Cortex of kidney (tissue), 1 donor: ENCODE data around the gene RBM17.
"Not testable (repeated sequence)": the region's sequence is repeated elsewhere in the genome, so short reads cannot be mapped to it uniquely, and the experiment has no call there.

Experiments
- DNase-seq: peaks from one replicate; lab custom pipeline; 2025; lab: John Stamatoyannopoulos, UW

RBM17 gene

DNA sequence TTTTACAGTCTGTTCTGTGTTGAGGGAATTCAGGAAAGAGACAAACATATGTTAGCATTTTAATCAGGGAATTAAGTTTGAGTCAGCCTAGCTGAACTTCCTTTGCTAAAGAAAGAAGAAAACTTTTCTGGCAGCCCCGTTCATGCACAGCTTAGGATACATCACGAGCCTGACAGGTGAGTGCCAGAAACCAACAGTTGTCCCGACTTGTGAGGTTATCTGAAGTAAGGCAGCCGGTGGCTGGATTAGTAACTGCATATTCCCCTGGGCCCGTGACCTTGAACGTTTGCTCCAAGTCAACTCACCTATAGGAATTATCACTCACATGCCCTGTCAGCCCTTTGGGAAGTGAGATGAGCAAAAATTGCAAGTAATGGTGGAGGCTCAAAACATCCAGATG lies 24.1 kb downstream of the RBM17 start:
- DNase-seq, result no peak

DNA sequence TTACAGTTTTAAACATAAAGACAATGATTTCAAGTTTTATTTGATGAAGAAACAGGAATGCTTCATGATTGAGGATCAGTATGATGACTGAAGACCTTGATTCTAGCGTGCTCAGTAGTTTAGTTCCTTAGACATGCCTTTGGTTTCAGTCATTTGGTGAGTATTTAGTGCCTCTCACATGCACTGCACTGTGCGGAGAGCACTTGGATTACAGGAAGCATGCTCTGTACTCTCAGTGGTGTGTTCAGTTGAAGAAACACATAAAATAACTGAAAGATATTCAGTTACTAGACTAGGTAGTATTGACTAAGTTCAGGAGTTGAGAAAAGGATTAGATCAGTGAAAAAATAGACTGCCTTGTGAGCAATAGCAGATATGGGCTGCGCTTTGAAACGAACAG lies 25.5 kb downstream of the RBM17 start:
- DNase-seq, result no peak

DNA sequence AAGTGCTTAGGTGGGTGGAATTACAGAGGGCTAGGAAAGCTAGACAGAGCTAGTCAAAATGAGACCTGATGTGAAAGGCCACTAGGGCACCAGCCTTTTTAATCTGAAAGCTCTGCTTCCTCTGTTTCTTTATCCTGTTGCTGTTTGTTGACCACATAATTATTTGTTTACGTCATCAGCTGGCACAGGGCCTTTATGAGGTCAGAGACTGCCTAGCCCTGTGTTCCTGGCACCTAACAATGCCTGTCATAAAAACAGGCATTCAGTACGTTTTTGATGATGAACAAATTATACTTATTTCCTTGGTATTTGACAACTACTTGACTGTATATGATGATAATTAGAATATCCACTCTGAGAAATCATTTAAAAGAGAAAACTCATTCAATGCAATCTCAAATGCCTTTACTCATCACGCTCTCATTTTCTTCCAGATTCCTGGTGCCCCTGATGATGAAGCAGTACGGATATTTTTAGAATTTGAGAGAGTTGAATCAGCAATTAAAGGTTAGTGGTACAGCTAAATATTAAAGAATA lies 26.0 kb downstream of the RBM17 start:
- no peak for DNase-seq

DNA sequence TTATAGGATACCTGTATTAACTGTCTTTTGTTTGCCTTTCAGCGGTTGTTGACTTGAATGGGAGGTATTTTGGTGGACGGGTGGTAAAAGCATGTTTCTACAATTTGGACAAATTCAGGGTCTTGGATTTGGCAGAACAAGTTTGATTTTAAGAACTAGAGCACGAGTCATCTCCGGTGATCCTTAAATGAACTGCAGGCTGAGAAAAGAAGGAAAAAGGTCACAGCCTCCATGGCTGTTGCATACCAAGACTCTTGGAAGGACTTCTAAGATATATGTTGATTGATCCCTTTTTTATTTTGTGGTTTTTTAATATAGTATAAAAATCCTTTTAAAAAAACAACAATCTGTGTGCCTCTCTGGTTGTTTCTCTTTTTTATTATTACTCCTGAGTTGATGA lies 26.6 kb downstream of the RBM17 start:
- DNase-seq, result no peak

DNA sequence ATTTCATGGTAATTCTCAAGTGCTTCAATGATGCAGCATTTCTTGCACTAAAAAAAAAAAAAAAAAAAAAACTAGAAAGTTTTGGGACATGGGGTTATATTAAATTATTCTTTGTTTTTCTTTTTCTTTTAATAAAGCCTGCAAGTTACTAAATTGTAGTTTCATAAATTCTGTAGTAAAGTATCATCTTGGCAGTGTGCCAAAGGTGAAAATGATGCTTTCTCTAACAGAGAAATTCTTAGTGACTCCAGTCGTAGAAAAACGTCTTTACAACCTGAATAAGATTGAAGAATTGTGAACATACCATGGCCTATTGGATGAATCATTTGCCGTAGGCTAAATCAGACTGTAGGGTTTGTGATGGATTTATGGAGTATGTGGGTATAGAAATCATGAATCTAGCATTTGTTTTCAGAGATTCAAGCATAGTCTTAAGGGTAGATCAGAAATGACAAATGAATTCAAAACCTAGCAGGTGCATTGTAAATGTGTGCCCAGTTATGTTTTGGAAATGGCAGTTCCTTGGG lies 27.1 kb downstream of the RBM17 start:
- DNase-seq, result no peak

- no peak for DNase-seq
These were observed 28.0 kb downstream of the RBM17 start for GRCh38 chr10:6116806-6117205.

GRCh38 chr10:6117711-6118110 lies 28.9 kb downstream of the RBM17 start:
- DNase-seq, result no peak

DNA sequence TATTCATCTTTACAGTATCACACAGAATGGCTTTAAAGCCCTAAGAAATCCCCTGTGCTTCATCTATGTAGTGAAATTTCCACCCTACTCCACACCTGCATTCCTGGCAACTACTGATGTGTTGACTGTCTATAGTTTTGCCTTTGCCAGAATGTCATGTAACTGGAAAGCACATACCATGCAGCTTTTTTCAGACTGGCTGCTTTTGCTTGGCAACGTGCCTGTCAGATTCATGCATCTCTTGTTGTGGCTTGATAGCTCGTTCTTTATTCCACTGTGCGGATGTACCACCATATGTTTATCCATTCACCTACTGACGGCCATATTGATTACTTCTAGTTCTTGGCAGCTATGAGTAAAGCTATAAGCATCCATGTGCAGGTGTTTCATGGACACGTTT lies 30.6 kb downstream of the RBM17 start:
- no peak for DNase-seq

- DNase-seq, result no peak
These were observed 31.1 kb downstream of the RBM17 start for GRCh38 chr10:6119962-6120361.

DNA sequence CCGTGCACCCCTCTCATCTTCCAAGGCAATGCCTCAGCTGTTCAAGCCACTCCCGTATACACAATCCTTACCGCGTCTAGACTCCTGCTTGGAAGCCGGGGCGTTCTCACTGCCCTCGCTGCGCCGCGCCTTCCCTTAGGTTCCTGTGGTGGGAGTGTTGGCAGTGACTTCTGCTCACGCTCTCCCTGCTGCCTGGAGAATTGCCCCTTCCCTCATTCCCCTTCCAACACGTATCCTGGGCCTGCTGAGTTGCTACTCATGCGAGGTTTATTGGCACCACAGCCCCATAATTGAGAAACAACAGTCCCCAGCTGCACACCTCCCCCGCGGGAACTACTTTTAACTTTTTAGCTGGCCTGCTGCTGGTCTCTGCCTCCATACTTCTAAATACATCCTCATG lies 31.9 kb downstream of the RBM17 start:
- DNase-seq, result no peak

DNA sequence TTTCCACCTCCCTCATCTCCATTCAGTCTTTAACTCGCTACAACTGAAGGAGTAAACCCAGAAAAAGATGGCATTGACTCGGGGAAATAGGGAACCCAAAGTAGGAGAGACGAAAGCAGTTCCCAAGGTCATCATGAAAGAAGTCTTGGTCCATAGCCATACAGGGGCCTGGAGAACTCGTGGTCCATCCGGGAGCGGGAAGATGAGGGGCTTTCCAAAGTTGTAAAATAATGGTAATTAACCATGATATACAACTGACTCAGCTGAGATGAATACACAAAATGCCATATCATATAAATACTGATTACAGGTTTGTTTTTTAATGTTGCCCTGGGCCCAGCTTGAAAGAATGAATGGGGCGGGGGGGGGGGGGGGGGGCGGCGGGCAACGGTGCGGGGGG lies 32.3 kb downstream of the RBM17 start:
- DNase-seq, result no peak

DNA sequence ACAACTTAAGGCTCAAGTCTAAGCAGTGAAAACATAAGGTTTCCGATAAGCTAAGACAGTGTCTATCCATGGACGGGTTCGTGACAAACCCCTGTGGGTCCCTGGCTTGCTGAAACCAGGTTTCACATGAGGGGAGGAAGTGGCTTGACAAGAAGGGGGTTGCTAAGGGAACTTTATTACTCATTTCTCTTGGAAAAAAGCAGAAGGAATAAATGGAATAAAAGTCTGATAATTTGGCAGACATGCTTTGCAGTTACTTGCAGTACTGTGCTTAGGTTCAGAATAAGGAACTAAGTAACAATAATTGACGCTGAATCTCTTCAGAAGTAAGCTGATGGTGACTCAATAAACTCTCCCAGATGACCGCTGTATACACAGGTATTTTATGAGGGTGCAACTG lies 34.7 kb downstream of the RBM17 start:
- no peak for DNase-seq

GRCh38 chr10:6124666-6125065 lies 35.8 kb downstream of the RBM17 start:
- DNase-seq, result no peak

DNA sequence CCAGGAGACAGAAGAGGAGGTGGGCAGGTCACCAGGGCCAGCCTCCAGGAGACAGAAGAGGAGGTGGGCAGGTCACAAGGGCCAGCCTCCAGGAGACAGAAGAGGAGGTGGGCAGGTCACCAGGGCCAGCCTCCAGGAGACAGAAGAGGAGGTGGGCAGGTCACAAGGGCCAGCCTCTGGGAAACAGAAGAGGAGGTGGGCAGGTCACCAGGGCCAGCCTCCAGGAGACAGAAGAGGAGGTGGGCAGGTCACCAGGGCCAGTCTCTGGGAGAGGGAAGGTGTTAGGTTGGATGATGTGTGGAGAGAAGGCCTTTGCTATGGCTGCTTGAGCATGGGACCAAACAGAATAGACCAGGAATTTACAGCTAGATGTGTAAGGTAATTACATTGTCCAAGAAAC lies 38.6 kb downstream of the RBM17 start:
- not testable (repeated sequence) for DNase-seq

GRCh38 chr10:6128087-6128486 lies 39.3 kb downstream of the RBM17 start:
- no peak for DNase-seq

GRCh38 chr10:6128591-6129251 lies 39.9 kb downstream of the RBM17 start:
- DNase-seq, result no peak

DNA sequence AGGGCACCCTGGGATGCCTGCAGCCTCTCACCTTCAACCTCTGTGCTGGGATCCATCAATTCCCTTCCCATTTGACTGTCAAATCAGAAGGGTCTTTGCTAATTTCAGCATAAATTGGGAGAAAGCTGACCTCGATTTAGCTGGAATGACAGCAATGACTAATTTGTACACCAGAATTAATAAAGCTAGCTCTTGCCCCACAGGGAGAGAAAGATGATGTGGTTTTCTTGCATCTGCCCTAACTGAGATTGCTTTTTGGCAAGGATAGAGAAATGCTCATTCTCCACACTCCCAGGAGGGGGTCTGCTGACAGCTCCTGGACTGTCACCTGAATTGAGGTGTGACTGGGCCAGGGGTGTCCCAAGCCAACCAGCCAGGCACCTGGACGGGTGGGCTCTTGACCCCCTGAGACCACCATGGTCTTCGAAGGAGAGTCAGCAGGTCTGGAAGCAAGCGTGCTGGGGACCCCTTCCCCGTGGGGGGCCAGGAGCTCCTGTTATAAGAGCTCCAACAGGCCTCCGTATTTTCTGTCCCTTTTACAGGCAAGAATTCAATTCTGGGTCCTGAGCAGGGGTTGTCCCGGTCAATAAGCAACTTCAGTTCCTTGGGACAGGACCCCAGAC lies 42.1 kb downstream of the RBM17 start:
- no peak for DNase-seq

DNA sequence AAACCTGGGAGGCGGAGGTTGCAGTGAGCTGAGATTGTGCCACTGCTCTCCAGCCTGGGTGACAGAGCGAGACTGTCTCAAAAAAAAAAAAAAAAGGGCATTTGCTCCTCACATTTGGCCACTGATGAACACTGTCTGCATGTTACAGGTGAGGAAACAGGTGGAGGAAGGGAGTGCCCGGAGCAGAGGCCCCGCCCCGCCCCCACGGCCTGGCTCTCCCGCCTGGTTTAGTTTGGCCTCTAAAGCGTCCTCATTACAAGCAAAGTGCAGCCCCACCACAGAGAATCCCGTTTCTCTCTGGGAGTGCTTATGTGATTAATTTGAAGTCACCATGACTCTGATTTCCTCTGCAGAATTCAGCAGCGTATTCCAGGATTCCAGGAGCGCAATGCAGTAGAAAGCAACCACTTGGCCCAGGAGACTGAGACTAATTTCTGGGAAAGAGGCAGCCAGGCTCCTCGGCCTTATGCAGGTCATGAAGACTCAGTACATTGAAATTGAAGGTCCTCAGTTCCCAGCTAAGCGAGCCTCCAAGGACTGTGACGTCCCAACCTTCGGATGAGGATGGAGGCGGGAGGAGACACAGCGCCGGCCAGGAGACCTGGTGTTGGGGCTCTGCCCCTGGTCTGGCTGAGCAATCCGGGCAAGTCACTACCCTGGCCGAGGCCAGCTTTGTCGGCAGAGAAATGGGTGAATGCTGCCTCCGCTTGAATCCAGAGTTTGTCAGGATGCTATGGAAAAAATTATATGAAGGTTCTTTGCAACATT lies 44.7 kb downstream of the RBM17 start:
- DNase-seq, result no peak

- DNase-seq, result no peak
These were observed 45.4 kb downstream of the RBM17 start for GRCh38 chr10:6134099-6134823.

- DNase-seq, result no peak
These were observed 46.2 kb downstream of the RBM17 start for GRCh38 chr10:6135039-6135438.

- no peak for DNase-seq
These were observed 46.8 kb downstream of the RBM17 start for GRCh38 chr10:6135589-6136168.
